ENCODE measurements around the gene ADPRHL1.
"Not testable (repeated sequence)": the region's sequence is repeated elsewhere in the genome, so short reads cannot be mapped to it uniquely, and the experiment has no call there.

Gene ADPRHL1

DNA sequence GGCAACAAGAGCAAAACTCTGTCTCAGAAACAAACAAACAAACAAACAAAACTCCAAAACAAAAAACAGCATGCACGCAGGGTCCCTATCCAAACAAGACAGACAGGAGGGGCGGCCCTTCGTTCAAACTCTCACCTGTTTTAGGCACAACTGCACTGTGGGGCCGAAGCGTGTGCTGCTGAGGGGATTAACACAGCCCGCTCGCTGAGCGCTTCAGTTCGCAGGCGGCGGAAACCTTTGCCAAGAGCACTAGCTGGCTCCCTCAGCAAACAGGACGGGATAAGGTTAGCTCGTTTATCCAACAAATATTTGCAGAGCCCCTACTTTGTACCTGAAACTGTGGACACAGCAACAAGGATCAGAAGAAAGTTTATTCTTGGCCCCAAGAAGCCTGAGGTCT, 1.6 kb upstream of the ADPRHL1 start:
- DNase-seq: no peak

DNA sequence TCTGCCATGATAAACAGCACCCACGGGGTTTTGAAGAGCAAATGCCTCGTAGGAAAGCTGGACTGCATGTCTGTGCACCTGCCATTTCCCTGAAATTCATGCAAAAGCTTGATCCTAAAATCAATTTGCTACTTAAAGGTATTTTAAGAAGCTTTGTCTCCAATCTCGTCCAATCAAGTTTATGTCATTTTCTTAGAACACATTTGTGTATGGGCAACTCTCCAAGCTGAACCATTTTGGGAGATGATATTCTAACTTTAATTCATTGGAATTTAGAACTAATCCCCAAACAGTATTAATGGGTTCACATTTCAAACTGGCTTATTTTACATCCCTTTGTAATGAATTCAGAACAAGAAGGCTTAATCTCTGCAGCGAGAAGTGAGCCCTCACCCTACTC, 822 bp downstream of the ADPRHL1 start:
- no peak for DNase-seq

DNA sequence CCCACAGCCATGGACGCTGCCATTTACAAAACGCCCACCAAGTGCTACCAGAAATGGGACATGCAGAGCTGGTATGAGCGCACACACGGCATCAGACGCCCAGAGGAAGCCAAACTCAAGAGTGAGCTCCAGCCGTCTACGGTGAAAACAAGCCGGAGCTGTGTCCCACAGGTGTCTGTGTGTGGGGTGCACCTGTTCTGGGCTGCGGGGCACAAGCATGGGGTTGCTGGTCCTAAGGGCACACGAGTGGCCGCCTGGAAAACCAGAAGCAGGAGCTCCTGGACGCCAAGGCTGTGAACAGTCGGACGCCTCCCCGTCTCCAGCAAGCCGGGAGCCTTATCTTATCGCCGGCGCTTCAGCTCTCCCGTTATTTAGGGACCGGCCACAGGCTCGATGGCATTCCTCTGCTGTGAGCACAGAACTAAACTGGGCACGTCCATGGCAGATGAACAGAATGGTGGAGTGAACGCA, 1.3 kb downstream of the ADPRHL1 start:
- DNase-seq: no peak

DNA sequence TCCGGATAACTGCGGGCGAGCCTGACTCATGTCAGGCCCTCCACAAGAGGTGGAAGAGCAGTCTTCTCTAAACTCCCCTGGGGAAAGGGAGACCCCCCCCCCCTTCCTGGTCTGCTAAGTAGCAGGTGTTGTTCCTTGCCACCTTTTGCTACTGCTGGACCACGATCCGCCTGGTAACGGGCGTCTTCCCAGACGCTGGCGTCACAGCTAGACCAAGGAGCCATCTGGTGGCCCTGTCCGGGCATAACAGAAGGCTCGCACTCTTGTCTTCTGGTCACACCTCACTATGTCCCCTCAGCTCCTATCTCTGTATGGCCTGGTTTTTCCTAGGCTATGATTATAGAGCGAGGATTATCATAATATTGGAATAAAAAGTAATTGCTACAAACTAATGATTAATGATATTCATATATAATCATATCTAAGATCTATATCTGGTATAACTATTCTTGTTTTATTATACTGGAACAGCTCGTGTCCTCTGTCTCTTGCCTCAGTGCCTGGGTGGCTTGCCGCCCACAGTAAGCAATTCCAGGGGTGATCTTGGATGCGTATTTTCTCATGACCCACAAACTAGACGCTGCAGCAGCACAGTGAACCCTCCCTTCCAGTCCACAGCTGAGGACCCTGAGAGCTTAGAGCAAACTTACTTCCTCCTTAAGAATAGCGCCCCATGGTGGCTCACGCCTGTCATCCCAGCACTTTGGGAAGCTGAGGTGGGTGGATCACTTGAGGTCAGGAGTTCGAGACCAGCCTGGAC, 2.2 kb downstream of the ADPRHL1 start:
- not testable (repeated sequence) for DNase-seq

DNA sequence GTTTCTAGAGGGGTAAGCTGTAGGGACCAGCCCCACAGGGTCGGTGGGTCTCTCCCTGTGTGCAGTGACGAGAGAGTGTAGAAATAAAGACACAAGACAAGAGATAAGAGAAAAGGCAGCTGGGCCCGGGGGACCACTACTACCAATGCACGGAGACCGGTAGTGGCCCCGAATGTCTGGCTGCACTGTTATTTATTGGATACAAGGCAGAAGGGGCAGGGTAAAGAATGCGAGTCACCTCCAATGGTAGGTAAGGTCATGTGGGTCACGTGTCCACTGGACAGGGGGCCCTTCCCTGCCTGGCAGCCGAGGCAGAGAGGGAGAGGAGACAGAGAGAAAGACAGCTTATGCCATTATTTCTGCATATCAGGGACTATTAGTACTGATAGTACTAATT, 2.9 kb downstream of the ADPRHL1 start:
- not testable (repeated sequence) for DNase-seq

DNA sequence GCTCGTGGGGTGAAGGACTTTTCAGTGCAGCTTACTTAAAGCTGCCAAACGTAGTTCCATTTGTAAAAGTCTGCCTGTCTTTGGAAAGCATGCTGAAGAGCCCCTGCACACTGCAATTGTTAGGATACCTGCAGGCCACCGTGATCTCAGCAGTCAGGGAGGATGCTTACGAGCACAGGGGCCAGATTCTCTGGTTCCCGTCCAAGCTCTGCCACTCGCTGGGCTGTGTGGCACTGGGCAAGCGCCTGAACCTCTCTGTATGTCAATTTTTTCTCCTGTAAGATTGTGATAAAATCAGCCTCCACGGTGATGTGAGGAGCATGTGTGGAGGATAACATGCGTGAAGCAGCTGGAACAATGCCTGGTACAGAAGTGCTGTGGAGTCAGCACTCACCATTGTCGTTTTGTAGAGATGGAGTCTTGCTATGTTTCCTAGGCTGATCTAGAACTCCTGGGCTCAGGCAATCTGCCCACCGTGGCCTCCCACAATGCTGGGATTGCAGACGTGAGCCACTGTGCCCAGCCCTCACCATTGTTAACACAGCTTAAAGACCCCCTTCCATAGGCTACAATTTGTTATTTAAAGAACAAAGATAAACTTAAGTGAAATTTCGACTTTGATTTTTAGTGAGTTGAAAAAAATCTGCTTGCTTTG, 3.5 kb downstream of the ADPRHL1 start:
- DNase-seq: no peak

DNA sequence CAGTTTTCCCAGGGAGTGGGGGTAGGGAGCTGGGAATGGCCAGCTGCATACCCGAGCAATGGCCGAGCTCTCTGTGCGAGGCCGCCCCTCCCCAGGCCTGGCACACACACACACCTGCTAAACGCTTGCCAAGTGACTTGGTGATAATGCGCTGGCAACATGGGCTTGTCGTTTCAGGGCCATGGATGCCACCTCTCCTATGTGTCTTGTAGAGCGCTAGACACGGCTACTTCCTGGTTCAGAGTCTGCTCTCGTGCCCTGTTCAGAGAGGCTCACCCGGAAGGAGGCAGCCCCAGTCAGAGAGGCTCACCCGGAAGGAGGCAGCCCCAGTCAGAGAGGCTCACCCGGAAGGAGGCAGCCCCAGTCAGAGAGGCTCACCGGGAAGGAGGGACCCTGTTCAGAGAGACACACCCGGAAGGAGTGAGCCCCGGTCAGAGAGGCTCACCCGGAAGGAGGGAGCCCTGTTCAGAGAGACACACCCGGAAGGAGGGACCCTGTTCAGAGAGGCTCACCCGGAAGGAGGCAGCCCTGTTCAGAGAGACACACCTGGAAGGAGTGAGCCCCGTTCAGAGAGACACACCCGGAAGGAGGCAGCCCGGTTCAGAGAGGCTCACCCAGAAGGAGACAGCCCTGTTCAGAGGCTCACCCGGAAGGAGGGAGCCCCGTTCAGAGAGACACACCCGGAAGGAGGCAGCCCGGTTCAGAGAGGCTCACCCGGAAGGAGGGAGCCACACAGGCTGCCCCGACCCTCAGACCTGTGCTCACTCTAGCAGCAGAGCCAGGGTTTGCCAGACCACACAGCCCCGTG, 4.2 kb downstream of the ADPRHL1 start:
- peak; percentile 76 for DNase-seq

DNA sequence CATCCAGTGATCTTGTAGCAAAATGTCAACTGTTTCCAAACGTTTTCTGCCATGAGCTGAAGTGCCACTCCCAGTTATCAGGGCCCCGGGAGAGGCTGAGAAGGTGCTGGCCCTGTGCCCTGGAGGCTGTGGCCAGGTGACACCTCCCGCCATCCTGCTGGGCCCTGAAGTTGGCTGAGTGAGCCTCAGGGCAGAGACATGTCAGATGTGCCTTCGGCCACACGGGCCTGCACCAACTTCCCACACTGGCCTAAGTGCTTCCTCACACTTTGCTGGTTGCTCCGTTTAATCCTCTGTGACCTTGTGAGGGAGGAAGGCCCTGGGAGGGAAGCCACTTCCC, 4.8 kb downstream of the ADPRHL1 start:
- no peak for DNase-seq

DNA sequence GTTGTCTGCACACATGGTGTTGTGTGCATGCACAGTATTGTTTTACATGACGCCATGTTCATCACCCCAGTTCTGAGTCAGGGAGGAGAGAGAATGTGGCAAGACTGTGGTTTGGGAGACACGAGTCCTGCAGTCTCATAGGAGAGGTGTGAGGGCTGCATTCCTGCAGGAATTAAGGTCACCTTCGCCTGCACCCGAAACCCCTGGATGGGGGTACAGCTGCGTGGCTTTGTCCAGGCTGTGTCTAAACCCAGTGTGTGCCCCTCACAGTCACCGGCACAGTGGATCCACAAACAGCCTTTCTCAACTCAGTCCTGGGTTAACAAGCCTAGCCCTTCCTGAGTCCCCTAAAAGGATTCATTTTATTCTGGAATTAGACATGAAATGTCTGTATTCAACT, 5.7 kb downstream of the ADPRHL1 start:
- no peak for DNase-seq

DNA sequence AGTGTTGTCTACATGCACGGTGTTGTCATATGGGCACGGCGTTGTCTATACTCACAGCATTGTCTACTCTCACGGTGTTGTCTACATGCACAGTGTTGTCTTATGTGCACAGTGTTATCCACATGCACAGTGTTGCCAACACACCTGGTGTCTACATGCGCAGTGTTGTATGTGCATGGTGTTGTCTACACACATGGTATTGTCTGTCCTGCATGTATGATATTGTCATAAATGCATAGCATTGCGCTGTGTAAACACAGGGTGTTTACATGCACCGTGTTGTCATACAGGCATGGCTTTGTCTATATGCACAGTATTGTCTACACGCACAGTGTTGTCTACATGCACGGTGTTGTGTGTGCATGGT, 6.8 kb downstream of the ADPRHL1 start:
- no peak for DNase-seq

DNA sequence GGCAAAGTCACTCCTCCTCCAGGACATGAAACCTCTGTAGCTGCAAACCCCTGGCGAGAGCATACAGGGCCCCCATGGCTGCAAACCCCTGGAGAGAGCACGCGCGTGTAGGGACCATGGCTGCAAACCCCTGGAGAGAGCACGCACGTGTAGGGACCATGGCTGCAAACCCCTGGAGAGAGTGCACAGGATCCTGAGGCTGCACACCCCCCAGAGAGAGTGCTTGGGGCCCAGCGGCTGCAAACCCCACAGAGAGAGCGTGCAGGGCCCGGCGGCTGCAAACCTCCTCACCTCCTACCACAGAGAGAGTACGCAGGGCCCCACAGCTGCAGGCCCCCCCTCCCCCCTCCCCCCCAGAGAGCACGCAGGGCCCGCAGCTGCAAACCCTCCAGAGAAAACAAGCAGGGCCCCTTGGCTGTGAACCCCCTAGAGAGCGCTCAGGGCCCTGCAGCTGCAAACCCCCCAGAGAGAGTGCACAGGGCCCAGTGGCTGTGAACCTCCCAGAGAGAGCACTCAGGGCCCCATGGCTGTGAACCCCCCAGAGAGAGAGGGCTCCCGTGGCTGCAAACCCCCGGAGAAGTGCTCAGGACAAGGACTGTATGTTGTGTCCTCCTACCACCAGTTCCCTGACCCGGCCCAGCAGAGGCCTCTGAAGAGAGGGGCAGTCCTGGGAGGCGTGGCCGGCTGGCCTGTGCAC, 7.3 kb downstream of the ADPRHL1 start:
- DNase-seq: no peak

DNA sequence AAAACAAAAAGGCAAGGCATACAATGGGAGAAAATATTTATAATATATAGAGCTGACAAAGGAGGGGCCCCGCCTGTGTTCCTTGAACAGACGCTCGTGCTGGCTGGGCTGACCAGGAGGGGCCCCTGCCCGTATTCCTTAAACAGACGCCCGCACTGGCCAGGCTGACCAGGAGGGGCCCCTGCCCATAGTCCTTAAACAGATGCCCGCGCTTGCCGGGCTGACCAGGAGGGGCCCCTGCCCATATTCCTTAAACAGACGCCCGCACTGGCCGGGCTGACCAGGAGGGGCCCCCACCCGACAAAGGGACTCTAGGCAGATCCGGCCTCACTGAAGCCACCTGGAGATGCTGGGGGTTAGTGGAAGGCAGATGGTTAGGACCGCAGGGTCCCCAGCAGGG, 9.3 kb downstream of the ADPRHL1 start:
- no peak for DNase-seq

DNA sequence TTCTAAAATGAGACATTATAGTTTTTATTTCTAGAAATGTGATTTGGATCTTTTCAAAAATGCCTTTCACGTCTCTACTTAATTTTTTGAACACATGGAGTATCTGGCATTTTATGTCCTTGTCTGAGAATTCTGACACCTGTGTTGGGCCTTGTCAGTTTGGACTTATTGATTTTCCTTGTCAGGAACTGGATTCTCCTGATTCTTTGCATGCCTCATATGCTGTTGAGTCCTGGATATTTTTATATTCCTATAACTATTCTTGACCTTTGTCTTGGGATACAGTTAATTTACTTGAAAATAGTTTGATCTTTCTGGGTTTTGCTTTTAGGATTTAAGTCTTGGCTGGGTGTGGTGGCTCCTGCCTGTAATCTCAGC, 10.3 kb downstream of the ADPRHL1 start:
- no peak for DNase-seq

DNA sequence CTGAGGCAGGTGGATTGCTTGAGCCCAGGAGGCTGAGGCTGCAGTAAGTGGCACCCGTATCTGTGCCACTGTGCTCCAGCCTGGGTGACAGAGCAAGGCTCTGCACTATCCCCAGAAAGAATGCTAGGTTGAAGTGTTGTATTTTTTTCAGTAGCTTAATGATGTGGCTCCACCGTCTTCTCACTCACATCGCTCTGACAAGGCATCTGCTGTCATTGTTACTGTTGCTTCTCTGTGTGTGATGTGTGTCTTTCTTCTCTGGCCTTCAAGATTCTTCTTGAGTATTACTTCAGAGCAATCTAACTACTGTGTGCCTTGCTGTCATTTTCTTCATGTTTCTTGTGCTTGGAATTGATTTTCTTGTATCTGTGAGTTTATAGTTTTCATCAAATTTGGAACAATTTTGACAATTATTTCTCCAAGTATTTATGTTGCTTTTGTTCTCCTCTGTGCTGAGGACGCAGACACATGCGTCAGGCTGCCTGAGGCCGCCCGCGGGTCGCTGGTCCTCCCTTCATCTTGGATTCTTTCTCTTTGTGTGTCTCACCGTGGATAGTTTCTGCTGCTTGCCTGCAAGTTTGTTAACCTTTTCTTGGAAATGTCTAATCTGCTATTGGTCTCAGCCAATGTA, 10.8 kb downstream of the ADPRHL1 start:
- DNase-seq: no peak

DNA sequence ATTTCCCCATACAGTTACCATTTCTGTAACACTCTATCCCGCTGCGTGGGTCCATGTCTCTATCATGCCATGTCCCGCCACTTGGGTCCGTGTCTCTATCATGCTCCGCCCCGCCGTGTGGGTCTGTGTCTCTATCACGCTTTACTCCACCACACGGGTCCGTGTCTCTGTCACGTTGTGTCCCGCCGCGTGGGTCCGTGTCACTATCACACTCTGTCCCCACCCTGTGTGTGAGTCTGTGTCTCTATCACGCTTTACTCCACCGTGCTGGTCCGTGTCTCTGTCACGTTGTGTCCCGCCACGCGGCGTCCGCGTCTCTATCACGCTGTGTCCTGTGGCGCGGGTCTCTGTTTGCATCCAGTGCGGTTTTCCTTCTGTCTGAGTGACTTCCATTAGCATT, 11.6 kb downstream of the ADPRHL1 start:
- no peak for DNase-seq

DNA sequence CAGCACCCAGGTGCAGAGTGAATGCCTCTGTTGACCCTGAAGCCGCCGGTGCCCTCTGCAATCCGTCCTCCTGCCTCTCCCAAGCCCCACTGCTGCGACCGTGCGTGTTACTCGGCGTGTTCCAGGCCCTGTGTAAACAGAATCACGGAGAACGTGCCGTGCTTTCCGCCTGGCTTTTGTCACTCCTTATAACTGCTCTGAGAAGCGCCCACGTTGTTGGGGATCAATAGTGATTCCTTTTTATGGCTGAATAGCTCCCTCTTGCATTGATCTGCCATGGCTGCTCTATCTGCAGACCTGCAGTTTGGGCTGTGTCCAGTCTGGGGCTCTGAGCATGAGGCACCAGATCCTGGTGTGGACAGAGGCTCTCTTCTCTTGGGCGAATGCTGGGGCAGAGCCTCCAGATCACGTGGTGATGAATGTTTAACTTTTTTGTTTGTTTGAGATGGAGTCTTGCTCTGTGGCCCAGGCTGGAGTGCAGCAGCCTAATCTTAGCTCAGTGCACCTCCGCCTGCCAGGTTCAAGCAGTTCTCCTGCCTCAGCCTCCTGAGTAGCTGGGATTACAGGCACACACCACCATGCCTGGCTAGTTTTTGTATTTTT, 15.8 kb downstream of the ADPRHL1 start:
- no peak for DNase-seq

DNA sequence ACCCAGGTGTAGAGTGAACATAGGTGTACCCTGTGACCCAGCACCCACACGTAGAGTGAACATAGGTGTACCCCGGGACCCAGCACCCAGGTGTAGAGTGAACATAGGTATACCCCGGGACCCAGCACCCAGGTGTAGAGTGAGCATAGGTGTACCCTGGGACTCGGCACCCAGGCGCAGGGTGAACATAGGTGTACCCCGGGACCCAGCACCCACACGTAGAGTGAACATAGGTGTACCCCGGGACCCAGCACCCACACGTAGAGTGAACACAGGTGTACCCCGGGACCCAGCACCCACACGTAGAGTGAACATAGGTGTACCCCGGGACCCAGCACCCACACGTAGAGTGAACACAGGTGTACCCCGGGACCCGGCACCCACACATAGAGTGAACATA, 16.4 kb downstream of the ADPRHL1 start:
- DNase-seq: not testable (repeated sequence)

DNA sequence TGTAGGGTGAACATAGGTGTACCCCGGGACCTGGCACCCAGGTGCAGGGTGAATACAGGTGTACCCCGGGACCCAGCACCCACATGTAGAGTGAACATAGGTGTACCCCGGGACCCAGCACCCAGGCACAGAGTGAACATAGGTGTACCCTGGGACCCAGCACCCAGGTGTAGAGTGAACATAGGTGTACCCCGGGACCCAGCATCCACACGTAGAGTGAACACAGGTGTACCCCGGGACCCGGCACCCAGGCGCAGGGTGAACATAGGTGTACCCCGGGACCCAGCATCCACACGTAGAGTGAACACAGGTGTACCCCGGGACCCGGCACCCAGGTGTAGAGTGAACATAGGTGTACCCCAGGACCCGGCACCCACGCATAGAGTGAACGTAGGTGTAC, 17.4 kb downstream of the ADPRHL1 start:
- not testable (repeated sequence) for DNase-seq

DNA sequence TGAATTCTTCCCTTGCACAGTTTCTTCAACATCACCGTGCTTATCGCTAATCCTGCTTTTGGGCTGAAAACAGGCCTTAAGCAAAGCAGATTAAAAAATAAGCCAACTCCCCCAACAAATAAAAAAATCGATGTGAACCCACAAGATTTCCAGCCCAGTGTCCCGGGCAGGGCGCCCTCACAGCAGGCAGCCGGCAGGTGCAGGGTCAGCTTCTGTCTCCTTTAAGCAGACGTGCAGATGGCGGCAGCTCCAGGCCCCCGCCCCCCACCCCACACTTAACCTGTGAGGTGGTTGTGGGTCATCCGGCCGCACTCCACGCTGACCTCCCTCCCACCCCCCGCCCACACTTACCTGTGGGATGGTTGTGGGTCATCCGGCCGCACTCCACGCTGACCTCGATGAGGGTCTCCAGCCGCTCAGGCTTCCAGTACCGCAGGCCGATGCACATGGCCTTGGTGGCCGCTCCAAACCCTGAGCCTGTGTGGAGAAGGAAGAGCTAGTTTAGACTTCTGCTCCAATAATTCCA, 19.8 kb downstream of the ADPRHL1 start:
- no peak for DNase-seq

DNA sequence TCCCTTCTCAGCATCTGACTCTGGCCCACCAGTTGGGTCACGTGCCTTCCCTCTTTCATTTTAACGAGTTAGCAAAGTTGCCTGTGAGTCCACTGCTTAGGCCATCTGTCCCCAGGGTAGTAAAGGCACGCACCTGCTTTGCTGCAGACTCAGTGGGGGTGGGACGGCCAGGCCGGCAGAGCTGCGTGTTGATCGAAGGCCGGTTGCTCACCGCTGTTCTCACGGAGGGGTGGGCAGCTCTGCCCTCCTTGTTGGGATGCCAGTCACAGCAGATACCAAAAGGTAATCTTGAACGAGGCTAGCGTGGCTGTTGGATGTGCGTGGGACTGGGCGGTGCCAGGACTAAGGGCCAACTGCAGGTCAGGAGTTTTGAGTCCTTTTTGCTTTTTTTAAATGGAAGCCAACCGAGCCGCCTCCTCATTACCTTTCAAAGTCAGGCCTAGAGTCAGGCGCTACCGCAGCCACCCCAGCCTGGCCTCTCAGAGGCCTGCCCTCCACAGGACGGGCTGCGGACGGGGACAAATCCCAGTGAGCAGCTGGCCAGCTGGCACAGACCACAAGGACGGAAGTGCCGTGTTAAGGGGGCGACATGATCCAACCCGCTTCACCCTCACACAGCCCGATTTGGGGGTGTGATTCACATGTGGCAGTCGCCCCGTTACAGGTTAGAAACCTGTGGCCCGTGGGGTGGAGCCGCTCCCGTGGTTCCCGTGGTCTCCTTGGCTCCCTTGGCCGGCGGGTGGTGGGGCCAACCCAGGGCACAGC, 20.6 kb downstream of the ADPRHL1 start:
- DNase-seq: no peak

DNA sequence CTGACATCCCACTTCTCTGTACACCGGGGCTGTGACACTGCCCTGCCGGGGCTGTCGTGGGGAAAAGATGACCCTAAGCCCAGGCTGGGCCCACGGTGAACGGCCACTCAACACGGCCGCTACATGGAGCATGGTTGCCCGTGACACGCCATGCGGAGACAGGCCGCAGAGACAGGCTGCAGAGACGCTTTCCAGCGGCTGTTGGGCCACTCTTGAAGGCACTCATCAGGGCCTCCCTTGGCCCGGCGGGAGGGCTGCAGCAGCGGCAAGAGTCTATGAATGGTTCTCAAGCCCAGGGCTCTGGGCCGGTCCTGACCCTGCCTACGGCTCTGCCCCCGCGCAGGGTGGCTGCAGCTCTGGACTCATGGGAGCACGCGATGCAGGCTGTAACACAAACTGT, 22.1 kb downstream of the ADPRHL1 start:
- DNase-seq: no peak
